Measurements from ENCODE around the gene SPDYE16. TPM values are rescaled to one million over a fixed set of nuclear protein-coding genes. Genes with fewer than 3 reads are reported as not detected.
"Not testable (repeated sequence)": the region's sequence is repeated elsewhere in the genome, so short reads cannot be mapped to it uniquely, and the experiment has no call there.

The SPDYE16 gene, protein sequence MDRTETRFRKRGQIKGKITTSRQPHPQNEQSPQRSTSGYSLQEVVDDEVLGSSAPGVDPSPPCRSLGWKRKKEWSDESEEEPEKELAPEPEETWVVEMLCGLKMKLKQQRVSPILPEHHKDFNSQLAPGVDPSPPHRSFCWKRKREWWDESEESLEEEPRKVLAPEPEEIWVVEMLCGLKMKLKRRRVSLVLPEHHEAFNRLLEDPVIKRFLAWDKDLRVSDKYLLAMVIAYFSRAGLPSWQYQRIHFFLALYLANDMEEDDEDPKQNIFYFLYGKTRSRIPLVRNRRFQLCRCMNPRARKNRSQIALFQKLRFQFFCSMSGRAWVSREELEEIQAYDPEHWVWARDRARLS
- total RNA-seq = under 1 TPM in 1 of 2 donors, not detected in 1; 0.91 TPM
- total RNA-seq = 0 reads per million in 2 donors

- not testable (repeated sequence) for H3K36me3 Mint-ChIP-seq (ENCODE audit: low read depth)
Measured at GRCh38 chr7:76543197-76543596, at the start of gene SPDYE16. Gene SPDYE16 (minus strand): TSS chr7:76543297. CDS start chr7:76541459, 1,838 bp downstream.

DNA sequence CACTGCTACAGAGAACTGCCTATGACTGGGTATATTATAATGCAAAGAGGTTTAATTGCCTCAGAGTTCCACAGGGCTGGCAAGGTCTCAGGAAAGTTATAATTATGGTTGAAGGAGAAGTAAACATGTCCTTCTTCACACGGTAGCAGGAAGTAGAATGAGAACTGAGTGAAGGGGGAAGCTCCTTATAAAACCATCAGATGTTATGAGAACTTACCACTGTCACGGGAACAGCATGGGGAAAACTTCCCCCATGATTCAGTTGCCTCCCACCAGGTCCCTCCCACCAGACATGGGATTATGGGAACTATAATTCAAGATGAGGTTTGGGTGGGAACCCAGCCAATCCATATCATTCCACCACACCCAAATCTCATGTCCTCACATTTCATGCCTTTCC is 49.6 kb upstream of the SPDYE16 start:
- H3K27ac Mint-ChIP-seq; ATAC-seq; H3K9me3 ChIP-seq (ENCODE audit: control insufficient read depth, low read length, poor library complexity, severe bottlenecking); H3K4me3 Mint-ChIP-seq; DNase-seq; H3K27me3 Mint-ChIP-seq; H3K36me3 Mint-ChIP-seq (ENCODE audit: low read depth): not testable (repeated sequence)
- H3K4me1 Mint-ChIP-seq = peaks cover 25% of the 10 kb centered on the region

More at GRCh38 chr7:76543197-76543596, at the start of gene SPDYE16:
- not testable (repeated sequence) for H3K4me1 Mint-ChIP-seq; H3K4me3 Mint-ChIP-seq; H3K27ac Mint-ChIP-seq; ATAC-seq; DNase-seq; H3K27me3 Mint-ChIP-seq; H3K9me3 ChIP-seq (ENCODE audit: control insufficient read depth, low read length, poor library complexity, severe bottlenecking)

DNA sequence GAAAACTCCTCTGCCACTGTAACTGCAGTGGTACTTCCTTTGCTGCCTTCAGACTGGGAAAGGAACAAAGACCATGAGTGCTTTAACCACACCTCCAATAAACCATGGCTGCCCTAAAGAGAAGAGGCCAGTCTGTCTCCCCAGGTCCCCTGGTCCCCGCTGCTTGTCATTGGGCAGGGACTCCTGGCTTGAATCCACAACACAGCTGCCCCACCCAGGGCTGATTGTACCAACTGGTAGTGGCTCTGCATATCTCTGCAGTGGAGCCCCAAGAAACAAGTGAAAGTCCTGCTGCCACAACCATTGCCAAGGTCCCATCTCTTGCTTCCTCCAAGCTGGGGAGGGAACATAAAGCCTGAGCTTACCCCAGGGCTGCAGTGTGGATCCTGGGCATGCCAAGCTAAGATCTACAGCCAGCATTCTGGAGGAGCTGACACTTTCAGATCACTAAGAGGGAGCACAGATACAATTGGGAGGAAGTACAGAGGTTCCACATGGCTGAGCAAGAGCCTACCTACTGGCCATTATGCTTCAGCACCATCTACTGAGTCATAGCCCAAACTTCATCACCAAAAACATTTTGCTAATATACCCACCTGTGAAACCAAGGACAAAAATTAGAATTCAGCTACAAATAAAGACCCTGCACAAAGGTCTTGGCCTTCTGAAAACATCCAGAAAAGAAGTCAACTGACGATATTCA is 48.7 kb upstream of the SPDYE16 start:
- H3K4me1 Mint-ChIP-seq = peaks cover 25% of the 10 kb centered on the region
- not testable (repeated sequence) for ATAC-seq

GRCh38 chr7:76591033-76591432 is 47.9 kb upstream of the SPDYE16 start:
- H3K27ac Mint-ChIP-seq; DNase-seq; H3K27me3 Mint-ChIP-seq; H3K36me3 Mint-ChIP-seq (ENCODE audit: low read depth); H3K9me3 ChIP-seq (ENCODE audit: control insufficient read depth, low read length, poor library complexity, severe bottlenecking); H3K4me3 Mint-ChIP-seq; ATAC-seq: not testable (repeated sequence)
- H3K4me1 Mint-ChIP-seq = peaks cover 20% of the 10 kb centered on the region

More for the DNA sequence above, 48.7 kb upstream of the SPDYE16 start:
- H3K27ac Mint-ChIP-seq = peak overlapping the region; percentile 6
- H3K4me3 Mint-ChIP-seq; DNase-seq; H3K9me3 ChIP-seq (ENCODE audit: control insufficient read depth, low read length, poor library complexity, severe bottlenecking); H3K27me3 Mint-ChIP-seq; H3K36me3 Mint-ChIP-seq (ENCODE audit: low read depth): not testable (repeated sequence)

GRCh38 chr7:76588586-76588985 is 45.5 kb upstream of the SPDYE16 start:
- not testable (repeated sequence) for DNase-seq; H3K36me3 Mint-ChIP-seq (ENCODE audit: low read depth); H3K4me3 Mint-ChIP-seq; H3K27me3 Mint-ChIP-seq; H3K9me3 ChIP-seq (ENCODE audit: control insufficient read depth, low read length, poor library complexity, severe bottlenecking)
- peak overlapping the region; percentile 41 for H3K27ac Mint-ChIP-seq
- ATAC-seq = peak; percentile 40
- H3K4me1 Mint-ChIP-seq = peaks cover 20% of the 10 kb centered on the region

DNA sequence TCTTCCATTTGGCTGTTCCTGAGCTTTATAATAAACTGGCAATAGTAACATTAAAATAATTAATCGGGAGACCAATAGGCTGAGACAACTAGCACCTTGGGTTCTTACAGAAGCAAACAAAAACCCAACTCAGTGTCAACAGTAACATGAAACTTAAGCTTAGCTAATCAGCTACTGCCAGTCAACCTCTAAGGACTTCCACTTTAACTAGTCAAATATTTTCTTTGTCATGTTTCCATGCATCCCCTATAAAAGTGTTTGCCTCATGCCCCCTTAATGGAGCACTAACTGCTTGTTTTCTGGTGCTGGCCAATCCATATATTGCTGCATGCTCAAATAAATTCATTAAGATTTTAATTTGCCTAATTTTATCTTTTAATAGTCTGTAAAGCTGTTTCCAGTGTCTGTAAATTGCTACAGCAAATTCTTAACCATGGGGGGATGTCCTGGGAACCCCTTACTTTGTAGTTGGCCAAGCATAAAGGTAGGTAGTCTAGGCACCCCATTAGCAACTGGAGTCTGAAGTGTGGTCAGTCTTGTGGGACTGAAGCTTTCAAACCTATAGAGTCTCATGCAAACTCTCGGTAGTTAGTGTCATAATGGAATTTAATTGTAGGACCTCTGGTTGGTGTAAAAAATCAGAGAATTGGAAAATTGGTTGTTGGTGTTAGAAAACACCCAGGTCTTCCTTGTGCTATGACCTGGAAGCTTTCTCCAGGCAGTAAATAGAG is 43.7 kb upstream of the SPDYE16 start:
- H3K36me3 Mint-ChIP-seq (ENCODE audit: low read depth); H3K27me3 Mint-ChIP-seq; DNase-seq; H3K4me3 Mint-ChIP-seq; ATAC-seq; H3K9me3 ChIP-seq (ENCODE audit: control insufficient read depth, low read length, poor library complexity, severe bottlenecking): not testable (repeated sequence)
- Mint-ChIP-seq H3K4me1 (peaks cover 27% of the 10 kb centered on the region), H3K27ac (peak overlapping the region; percentile 65)

DNA sequence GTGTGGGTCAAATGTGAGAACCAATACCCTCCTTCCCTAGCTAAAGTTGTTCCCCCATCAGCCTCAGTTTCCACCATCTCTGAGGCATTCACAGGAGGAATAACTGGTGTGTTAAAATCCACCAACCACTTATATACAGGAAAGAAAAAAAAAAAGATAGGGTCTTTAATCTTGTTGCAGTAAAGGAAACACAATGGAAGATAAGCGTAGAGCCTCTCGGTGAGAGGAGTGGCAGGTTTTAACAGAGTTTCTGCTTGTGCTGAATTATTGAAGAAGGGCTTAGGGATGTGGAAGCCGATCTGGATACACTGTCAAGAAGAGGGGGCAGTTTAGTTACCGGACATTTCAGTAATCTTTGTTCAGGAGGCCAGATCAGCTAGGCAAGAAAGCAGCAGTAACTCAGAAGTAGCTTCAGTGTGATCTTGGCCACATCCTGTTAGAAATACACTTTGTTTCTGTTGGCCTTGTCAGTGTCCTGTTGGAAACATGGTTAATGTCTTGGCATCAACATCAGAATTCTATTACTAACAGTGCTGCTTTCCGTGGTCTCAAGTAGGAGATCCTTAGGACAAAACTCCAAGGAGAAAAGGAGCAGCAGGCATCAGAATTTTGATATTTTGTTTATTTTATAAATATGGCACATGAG is 40.7 kb upstream of the SPDYE16 start:
- H3K36me3 Mint-ChIP-seq (ENCODE audit: low read depth); DNase-seq; H3K27me3 Mint-ChIP-seq; H3K9me3 ChIP-seq (ENCODE audit: control insufficient read depth, low read length, poor library complexity, severe bottlenecking): not testable (repeated sequence)
- peak; percentile 32 for ATAC-seq
- Mint-ChIP-seq H3K4me1 (peaks cover 31% of the 10 kb centered on the region), H3K27ac (peak overlapping the region; percentile 59), H3K4me3 (peak overlapping the region; percentile 60)

- not testable (repeated sequence) for DNase-seq; H3K27me3 Mint-ChIP-seq; H3K9me3 ChIP-seq (ENCODE audit: control insufficient read depth, low read length, poor library complexity, severe bottlenecking); H3K36me3 Mint-ChIP-seq (ENCODE audit: low read depth)
- peak; percentile 59 for ATAC-seq
- peak overlapping the region; percentile 59 for H3K27ac Mint-ChIP-seq
- peak overlapping the region; percentile 57 for H3K4me3 Mint-ChIP-seq
- peaks cover 27% of the 10 kb centered on the region for H3K4me1 Mint-ChIP-seq
Measured at GRCh38 chr7:76582848-76583631, 39.9 kb upstream of the SPDYE16 start.

DNA sequence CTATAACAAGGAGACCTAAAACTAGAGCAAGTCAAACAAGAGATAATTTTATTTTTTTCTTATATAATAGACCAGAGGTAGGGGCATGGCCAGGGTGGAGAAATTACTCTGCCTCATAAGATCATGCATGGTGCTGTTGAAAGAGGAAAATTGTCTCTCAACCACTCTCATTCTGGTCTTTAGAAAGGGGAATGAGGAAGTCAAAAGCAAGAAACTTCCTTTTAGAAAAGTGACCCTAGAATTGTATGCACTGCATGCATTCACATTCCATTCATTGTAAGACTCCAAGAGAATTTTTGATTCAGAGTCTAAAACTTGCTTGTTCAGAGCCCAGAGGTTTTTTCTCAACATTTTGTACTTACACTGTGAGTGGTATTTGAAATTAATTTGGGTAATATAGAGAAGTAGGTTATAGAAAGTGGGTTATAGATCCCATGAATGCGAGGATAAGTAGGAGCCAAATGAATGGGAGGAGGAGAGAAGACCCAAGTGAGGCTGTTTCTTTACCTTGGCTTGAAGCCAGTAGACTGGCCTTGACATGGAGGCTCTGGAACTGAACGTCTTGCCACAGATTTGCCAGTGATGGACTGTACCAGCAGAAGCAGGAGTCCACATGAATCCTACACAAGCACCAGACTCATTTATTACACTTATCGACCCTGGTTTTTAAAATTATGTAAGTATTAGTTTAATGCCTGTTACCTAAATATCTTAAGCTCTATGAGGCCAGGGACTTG is 33.0 kb upstream of the SPDYE16 start:
- H3K4me1 Mint-ChIP-seq; ATAC-seq; H3K27ac Mint-ChIP-seq; H3K4me3 Mint-ChIP-seq; H3K27me3 Mint-ChIP-seq; H3K36me3 Mint-ChIP-seq (ENCODE audit: low read depth); H3K9me3 ChIP-seq (ENCODE audit: control insufficient read depth, low read length, poor library complexity, severe bottlenecking); DNase-seq: not testable (repeated sequence)

DNA sequence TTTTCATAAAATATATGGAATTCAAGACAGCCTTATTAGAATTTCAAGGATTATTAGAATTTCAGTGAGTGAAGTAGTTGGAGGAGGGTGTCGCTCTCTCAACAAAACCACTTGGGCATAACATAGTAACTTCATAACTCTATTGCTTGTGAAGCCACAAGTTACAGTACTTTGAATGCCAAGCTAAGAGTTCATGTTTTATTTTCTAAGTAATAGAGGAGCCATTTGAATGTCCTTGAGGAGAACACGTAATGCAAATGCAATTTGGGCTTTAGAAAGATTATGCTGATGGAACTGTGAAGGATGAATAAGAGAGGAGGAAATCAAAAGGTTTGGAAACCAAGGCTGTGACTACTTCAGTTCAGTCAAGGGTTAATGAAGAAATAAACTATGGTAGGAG is 32.3 kb upstream of the SPDYE16 start:
- H3K4me3 Mint-ChIP-seq; DNase-seq; H3K4me1 Mint-ChIP-seq; H3K27me3 Mint-ChIP-seq; H3K36me3 Mint-ChIP-seq (ENCODE audit: low read depth); H3K9me3 ChIP-seq (ENCODE audit: control insufficient read depth, low read length, poor library complexity, severe bottlenecking); H3K27ac Mint-ChIP-seq; ATAC-seq: not testable (repeated sequence)

- DNase-seq; H3K4me3 Mint-ChIP-seq; H3K9me3 ChIP-seq (ENCODE audit: control insufficient read depth, low read length, poor library complexity, severe bottlenecking); H3K27ac Mint-ChIP-seq; H3K4me1 Mint-ChIP-seq; ATAC-seq; H3K36me3 Mint-ChIP-seq (ENCODE audit: low read depth); H3K27me3 Mint-ChIP-seq: not testable (repeated sequence)
Measured at GRCh38 chr7:76572296-76572695, 29.2 kb upstream of the SPDYE16 start.

- H3K27me3 Mint-ChIP-seq; DNase-seq; H3K9me3 ChIP-seq (ENCODE audit: control insufficient read depth, low read length, poor library complexity, severe bottlenecking); H3K4me3 Mint-ChIP-seq; ATAC-seq; H3K36me3 Mint-ChIP-seq (ENCODE audit: low read depth); H3K27ac Mint-ChIP-seq; H3K4me1 Mint-ChIP-seq: not testable (repeated sequence)
Measured at GRCh38 chr7:76570324-76570775, 27.3 kb upstream of the SPDYE16 start.

Measured in T-helper 17 cell (primary cell).